GM20000 (cell line): ENCODE data around the gene NDUFB2.

Experiments
- DNase-seq: peaks from one replicate; pipeline ENCODE4 v3.0.0; 2012; ENCODE audit warnings: low spot score
- TF ChIP-seq, protein P1 (sequence below): IDR thresholded peaks from 2 replicates; pipeline ENCODE4 v1.5.1; 2012; ENCODE audit warnings: mild to moderate bottlenecking, control low read depth; ENCODE audit errors: extremely low read depth, missing control alignments

NDUFB2 gene

DNA sequence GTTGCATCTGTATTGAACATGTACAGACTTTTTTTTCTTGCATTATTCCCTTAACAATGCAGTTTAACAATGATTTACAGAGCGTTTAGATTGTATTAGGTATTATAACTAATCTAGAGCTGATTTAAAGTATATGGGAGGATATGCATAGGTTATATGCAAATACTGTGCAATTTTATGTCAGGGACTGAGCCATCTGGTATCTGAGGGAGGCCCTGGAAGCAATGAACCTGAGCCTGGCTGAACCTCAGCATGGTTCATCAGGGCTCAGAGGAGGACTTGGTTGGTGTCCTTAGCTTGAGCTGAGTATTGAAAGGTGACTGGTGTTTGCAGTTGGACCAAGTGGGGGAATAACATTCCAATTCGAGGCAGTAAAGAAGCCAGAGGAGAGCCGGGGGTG lies 19.0 kb upstream of the NDUFB2 start:
- TF ChIP-seq, protein P1, sequence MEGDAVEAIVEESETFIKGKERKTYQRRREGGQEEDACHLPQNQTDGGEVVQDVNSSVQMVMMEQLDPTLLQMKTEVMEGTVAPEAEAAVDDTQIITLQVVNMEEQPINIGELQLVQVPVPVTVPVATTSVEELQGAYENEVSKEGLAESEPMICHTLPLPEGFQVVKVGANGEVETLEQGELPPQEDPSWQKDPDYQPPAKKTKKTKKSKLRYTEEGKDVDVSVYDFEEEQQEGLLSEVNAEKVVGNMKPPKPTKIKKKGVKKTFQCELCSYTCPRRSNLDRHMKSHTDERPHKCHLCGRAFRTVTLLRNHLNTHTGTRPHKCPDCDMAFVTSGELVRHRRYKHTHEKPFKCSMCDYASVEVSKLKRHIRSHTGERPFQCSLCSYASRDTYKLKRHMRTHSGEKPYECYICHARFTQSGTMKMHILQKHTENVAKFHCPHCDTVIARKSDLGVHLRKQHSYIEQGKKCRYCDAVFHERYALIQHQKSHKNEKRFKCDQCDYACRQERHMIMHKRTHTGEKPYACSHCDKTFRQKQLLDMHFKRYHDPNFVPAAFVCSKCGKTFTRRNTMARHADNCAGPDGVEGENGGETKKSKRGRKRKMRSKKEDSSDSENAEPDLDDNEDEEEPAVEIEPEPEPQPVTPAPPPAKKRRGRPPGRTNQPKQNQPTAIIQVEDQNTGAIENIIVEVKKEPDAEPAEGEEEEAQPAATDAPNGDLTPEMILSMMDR, result no peak

GRCh38 chr7:140678081-140678815 lies 18.3 kb upstream of the NDUFB2 start:
- TF ChIP-seq, protein P1, result no peak
- DNase-seq, result no peak

More for the DNA sequence above, 19.0 kb upstream of the NDUFB2 start:
- DNase-seq, result no peak

DNA sequence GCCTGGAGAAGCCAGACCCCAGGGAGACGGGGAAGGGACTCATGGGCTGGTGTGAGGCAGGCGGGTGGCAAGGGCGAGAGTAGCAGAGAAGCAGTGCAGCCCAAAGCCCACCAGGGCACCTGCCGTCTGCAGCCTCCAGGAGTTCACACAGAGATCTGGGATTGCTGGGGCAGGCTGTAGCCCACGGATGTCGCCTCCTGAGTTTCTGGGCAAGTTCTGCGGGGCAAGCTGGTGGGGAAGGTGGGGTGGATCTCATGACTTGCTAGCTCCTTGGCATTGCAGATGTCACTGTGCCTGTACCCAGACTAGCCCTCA lies 17.7 kb upstream of the NDUFB2 start:
- TF ChIP-seq, protein P1, result no peak
- DNase-seq, result no peak

DNA sequence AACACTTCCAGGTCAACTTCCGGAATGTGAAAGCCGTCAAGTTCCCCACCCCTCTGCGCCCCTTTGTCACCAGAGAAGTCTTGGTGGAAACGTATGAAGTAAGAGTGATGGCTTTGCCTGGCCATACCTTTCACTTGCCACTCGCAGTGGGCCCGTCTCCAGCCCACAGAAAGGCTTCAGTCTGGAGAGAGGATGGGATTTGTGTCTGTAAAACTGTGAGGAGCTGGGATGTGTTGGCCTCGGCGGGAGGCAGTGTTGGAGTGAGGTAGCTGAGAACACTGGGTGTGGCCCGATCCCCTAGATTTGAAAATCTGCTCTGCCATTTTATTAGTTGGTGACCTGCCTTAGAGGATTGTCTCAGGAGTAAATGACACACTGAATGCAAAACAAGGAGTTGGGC lies 17.3 kb upstream of the NDUFB2 start:
- DNase-seq, result no peak
- TF ChIP-seq, protein P1, result no peak

DNA sequence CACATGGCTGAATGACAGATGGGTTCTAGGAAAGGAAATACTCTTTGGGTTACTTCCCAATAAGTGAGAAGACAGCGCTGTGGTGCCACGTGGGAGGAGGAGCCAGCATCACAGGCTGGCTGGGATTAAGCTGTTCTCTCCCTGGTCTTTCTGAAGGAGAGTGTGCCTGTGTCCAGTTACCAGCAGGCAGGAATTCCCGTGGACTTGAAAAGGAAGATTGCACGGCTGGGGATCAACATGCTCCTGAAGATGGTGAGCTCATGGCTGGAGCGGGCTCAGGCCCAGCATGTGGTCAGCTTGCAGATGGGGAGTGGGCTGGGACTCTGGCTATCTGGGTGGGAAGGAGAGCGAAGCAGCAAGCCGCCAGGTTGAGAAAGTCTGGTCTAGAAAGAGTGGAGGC lies 15.6 kb upstream of the NDUFB2 start:
- no peak for DNase-seq

GRCh38 chr7:140681766-140682165 lies 14.7 kb upstream of the NDUFB2 start:
- TF ChIP-seq, protein P1, result no peak
- no peak for DNase-seq

More for the DNA sequence above, 15.6 kb upstream of the NDUFB2 start:
- TF ChIP-seq, protein P1, result no peak

DNA sequence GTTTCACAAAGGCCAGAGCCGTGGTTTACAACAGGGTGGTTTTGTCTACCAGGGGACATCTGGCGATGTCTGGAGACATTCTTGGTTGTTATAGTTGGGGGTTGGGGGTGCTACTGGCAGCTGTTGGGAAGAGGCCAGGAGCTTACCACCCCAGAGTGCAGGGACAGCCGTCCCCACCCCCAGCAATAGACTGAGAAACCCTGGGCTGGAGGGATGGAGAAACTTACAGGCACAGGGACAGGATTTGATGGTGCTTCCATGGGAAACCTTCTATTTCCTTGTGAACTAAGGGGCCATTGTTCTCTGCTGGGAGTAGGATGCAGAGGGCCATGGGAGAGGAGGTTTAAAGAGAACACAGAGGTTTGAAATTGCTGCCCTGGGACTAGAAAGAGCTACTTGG lies 12.9 kb upstream of the NDUFB2 start:
- TF ChIP-seq, protein P1, result no peak
- no peak for DNase-seq
